A673 (cell line): ENCODE measurements around the gene KCTD7.

ENCODE experiments used
- CTCF ChIP-seq: fragments of 300-800, 200-600 bp; sonication (generic); conservative IDR thresholded peaks from 2 replicates; pipeline ENCODE4 v1.5.1; 2017; ENCODE audit warnings: low read depth, mild to moderate bottlenecking, antibody characterized with exemption, low read length, moderate library complexity, mixed read lengths
- EZH2 ChIP-seq: fragments of 200-600 bp; sonication (generic); IDR thresholded peaks from 2 replicates; pipeline ENCODE4 v1.6.1; 2017; ENCODE audit warnings: borderline replicate concordance, low read depth, mild to moderate bottlenecking, mixed read lengths, antibody characterized with exemption, low read length; ENCODE audit not compliant: poor library complexity, severe bottlenecking

- TF ChIP-seq CTCF: no peak
- no peak for TF ChIP-seq EZH2
Observed at GRCh38 chr7:66681491-66682349, 53.0 kb downstream of the KCTD7 start.
